Measurements from ENCODE around the gene UBE2U. TPM values are rescaled to one million over a fixed set of nuclear protein-coding genes. Genes with fewer than 3 reads are reported as not detected.
A peak's percentile ranks its signal among the peaks of the same experiment; 100 is the strongest.

The UBE2U gene
- total and polyA plus RNA-seq, 2 of the 8 experiments (the other 6 are each of a cell fraction or from before 2014, with no cell fraction given): not detected

DNA sequence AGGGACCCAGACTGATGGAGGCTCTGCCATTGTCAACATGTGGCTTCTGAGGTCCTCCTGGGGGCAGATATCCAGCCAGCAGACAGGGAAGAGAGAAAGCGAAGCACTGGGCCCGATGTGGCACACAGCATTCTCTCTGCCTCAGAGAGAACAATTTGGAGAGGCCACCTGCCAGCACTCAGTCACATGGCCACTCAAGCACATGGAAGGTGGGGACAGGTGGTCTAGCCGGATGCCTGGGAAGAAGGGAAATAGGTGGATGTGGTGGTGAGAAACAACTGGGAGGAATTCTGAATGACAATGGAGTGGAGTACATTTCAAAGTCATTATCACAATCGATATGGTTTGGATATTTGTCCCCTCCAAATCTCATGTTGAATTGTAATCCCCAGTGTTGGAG, 109.0 kb downstream of the UBE2U start:
- no peaks in the 10 kb centered on the region for H4K20me1 ChIP-seq (replicated peaks in 1 of 2; ENCODE audit: control insufficient read depth in 1 of 2, insufficient read depth in 2 of 2, low read length in 2 of 2)
- no peaks in the 10 kb centered on the region for H3K79me1 ChIP-seq (ENCODE audit: low read depth, low read length)
- no peak overlapping the region for H3K4ac ChIP-seq (replicated peaks; ENCODE audit: insufficient read length, low read depth, low read length)
- H3K56ac ChIP-seq (replicated peaks; ENCODE audit: insufficient read length, low read depth, low read length): no peak overlapping the region
- H3K23me2 ChIP-seq (ENCODE audit: low read depth, low read length): no peaks in the 10 kb centered on the region
- H3K4me1 ChIP-seq (replicated peaks in 1 of 4; ENCODE audit: control insufficient read depth in 3 of 4, insufficient read depth in 4 of 4, low read length in 3 of 4): no peaks in the 10 kb centered on the region
- no peak overlapping the region for H2AK5ac ChIP-seq (ENCODE audit: low read depth, low read length)
- H3K4me3 ChIP-seq (ENCODE audit: extremely low read depth in 1 of 4, insufficient read depth in 2 of 4, low read depth in 3 of 4, low read length in 4 of 4): no peak overlapping the region
- no peak overlapping the region for H2AFZ ChIP-seq (ENCODE audit: low read length)
- no peaks in the 10 kb centered on the region for H3K27me3 ChIP-seq (replicated peaks in 1 of 4; ENCODE audit: control insufficient read depth in 3 of 4, extremely low read depth in 1 of 4, insufficient read depth in 3 of 4, low read length in 3 of 4)
- no peak overlapping the region for H3K27ac ChIP-seq (ENCODE audit: low read depth, low read length)
- no peak overlapping the region for H3K14ac ChIP-seq (ENCODE audit: insufficient read length)
- no peak overlapping the region for H2BK12ac ChIP-seq (ENCODE audit: low read depth, low read length)
- H3K18ac ChIP-seq (ENCODE audit: extremely low read depth, low read length): no peak overlapping the region
- DNase-seq (ENCODE audit: low read depth in 1 of 2, low spot score in 2 of 2) (no peak), FAIRE-seq (no peak)
- H4K5ac ChIP-seq (ENCODE audit: insufficient read length, low read depth, low read length): no peak overlapping the region
- 86% methylated on average over 4 of the region's 4 CpGs; no CpG with 5 or more reads in 1 of the 2 experiments for WGBS, 2 experiments (ENCODE audit: extremely low coverage in 1 of 2, insufficient coverage in 1 of 2, insufficient read length in 1 of 2, insufficient replicate concordance in 2 of 2, low coverage in 1 of 2, low lambda C conversion rate in 2 of 2, missing lambda C conversion rate in 1 of 2)
- no peak overlapping the region for H3K9ac ChIP-seq (replicated peaks in 1 of 4; ENCODE audit: extremely low read depth in 1 of 4, low read depth in 3 of 4, low read length in 3 of 4)
- H4K8ac ChIP-seq (ENCODE audit: extremely low read depth, insufficient read depth, low read length): no peak overlapping the region
- H3K4me2 ChIP-seq (ENCODE audit: insufficient read depth in 1 of 2, low read depth in 2 of 2, low read length in 2 of 2): no peak overlapping the region
- no peak overlapping the region for H3K23ac ChIP-seq (ENCODE audit: insufficient read length)
- no peak overlapping the region; the same call in 1 of the 2 replicates for H2BK5ac ChIP-seq (ENCODE audit: low read depth, low read length)
- no peak overlapping the region for H2BK20ac ChIP-seq (ENCODE audit: low read length)
- no peak overlapping the region for H4K91ac ChIP-seq (replicated peaks; ENCODE audit: insufficient read length, low read length)
- CTCF ChIA-PET (ENCODE audit: partially characterized antibody): interaction anchor here (0.8 to 1.1 kb wide), 2 partner anchors 10 to 162 kb away, joined by 3 read pairs; no protein-coding TSS in a partner anchor
- H3K79me2 ChIP-seq (ENCODE audit: control insufficient read depth in 1 of 2, insufficient read depth in 2 of 2, low read length in 2 of 2): no peaks in the 10 kb centered on the region
- POLR2A ChIA-PET (ENCODE audit: partially characterized antibody): no interaction called here
- H3K9me3 ChIP-seq (ENCODE audit: insufficient read depth in 2 of 2, low read depth in 1 of 2, low read length in 1 of 2): no peaks in the 10 kb centered on the region
- H2BK120ac ChIP-seq (replicated peaks; ENCODE audit: low read depth, low read length): no peak overlapping the region
- no peak overlapping the region for H2BK15ac ChIP-seq (ENCODE audit: low read length)
- H3K36me3 ChIP-seq (ENCODE audit: control insufficient read depth in 2 of 4, insufficient read depth in 4 of 4, low read length in 3 of 4): no peaks in the 10 kb centered on the region
- TF ChIP-seq, protein P1, sequence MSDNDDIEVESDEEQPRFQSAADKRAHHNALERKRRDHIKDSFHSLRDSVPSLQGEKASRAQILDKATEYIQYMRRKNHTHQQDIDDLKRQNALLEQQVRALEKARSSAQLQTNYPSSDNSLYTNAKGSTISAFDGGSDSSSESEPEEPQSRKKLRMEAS (IDR thresholded peaks at IDR 0.05): peak; percentile 75
- no peak for TF ChIP-seq SP4 (IDR thresholded peaks at IDR 0.05; ENCODE audit: low read length)
- TF ChIP-seq CBX5 (IDR thresholded peaks at IDR 0.05; ENCODE audit: low read depth, low read length): no peak
- no peak for TF ChIP-seq EZH2 (IDR thresholded peaks at IDR 0.05; ENCODE audit: low read depth, low read length, severe bottlenecking)
- no peak for TF ChIP-seq RFX5 (IDR thresholded peaks at IDR 0.05; ENCODE audit: borderline replicate concordance, low read depth, low read length)
- no peak for TF ChIP-seq ZNF274 (IDR thresholded peaks at IDR 0.05; ENCODE audit: borderline replicate concordance, extremely low read depth, low read length)
- TF ChIP-seq, protein P2, sequence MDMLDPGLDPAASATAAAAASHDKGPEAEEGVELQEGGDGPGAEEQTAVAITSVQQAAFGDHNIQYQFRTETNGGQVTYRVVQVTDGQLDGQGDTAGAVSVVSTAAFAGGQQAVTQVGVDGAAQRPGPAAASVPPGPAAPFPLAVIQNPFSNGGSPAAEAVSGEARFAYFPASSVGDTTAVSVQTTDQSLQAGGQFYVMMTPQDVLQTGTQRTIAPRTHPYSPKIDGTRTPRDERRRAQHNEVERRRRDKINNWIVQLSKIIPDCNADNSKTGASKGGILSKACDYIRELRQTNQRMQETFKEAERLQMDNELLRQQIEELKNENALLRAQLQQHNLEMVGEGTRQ (IDR thresholded peaks at IDR 0.05; ENCODE audit: low read length): peak; percentile 35; the same call in 1 of the 2 replicates
- TF ChIP-seq POLR2AphosphoS5 (IDR thresholded peaks at IDR 0.05; ENCODE audit: low read depth, low read length): no peak
- no peak for TF ChIP-seq RNF2 (IDR thresholded peaks at IDR 0.05; ENCODE audit: borderline replicate concordance, low read depth, low read length, missing control alignments, poor library complexity, severe bottlenecking)
- no peak for TF ChIP-seq NRF1 (IDR thresholded peaks at IDR 0.05; ENCODE audit: low read depth, low read length)
- TF ChIP-seq, protein P3, sequence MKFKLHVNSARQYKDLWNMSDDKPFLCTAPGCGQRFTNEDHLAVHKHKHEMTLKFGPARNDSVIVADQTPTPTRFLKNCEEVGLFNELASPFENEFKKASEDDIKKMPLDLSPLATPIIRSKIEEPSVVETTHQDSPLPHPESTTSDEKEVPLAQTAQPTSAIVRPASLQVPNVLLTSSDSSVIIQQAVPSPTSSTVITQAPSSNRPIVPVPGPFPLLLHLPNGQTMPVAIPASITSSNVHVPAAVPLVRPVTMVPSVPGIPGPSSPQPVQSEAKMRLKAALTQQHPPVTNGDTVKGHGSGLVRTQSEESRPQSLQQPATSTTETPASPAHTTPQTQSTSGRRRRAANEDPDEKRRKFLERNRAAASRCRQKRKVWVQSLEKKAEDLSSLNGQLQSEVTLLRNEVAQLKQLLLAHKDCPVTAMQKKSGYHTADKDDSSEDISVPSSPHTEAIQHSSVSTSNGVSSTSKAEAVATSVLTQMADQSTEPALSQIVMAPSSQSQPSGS (IDR thresholded peaks at IDR 0.05; ENCODE audit: low read length): no peak
